GM12875 (cell line): ENCODE measurements around the gene CPZ.

ENCODE experiments used
- H3K4me3 ChIP-seq: one replicate; pipeline ENCODE4 v1.5.1; 2011; ENCODE audit warnings: low read depth, low read length, control low read depth
- TF ChIP-seq, protein P1 (sequence below): IDR thresholded peaks from 2 replicates; pipeline ENCODE4 v1.5.1; 2011; ENCODE audit warnings: low read depth, mild to moderate bottlenecking, control low read depth, inconsistent platforms, low read length, moderate library complexity, borderline replicate concordance; ENCODE audit not compliant: insufficient read depth

Gene CPZ

DNA sequence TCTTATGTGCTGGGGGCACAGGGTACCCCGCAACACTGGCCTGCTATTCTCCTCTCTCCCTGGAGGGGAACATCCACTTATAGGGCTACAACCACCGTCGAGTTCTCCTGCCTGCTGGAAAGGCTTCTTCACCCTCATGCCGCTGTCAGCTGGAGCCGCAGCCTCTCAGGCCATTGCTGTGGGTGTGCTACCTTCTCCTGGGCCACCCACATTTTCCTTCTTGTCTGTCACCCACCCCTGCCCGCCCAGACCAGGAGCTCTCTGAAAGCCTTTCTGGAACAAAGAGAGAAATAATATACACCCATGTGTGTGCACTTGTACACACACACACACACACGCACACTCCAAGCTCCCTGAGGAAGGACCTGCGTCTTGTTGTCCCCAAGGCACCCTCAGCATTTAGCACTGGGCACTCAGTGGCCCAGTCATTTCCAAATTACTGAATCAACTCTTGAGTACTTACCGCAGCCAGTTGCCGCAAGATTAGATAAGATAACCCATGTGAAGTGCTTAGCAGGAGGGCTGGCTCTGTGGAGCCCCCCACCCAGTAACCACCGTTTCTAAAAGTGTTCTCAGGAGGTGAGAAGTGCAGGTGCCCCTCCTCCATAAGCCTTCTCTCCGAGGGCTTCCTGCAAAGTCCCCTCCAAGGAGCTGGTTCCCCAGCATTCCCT is 50.2 kb downstream of the CPZ start:
- TF ChIP-seq, protein P1, sequence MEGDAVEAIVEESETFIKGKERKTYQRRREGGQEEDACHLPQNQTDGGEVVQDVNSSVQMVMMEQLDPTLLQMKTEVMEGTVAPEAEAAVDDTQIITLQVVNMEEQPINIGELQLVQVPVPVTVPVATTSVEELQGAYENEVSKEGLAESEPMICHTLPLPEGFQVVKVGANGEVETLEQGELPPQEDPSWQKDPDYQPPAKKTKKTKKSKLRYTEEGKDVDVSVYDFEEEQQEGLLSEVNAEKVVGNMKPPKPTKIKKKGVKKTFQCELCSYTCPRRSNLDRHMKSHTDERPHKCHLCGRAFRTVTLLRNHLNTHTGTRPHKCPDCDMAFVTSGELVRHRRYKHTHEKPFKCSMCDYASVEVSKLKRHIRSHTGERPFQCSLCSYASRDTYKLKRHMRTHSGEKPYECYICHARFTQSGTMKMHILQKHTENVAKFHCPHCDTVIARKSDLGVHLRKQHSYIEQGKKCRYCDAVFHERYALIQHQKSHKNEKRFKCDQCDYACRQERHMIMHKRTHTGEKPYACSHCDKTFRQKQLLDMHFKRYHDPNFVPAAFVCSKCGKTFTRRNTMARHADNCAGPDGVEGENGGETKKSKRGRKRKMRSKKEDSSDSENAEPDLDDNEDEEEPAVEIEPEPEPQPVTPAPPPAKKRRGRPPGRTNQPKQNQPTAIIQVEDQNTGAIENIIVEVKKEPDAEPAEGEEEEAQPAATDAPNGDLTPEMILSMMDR: no peak
- no peak overlapping the region for H3K4me3 ChIP-seq

DNA sequence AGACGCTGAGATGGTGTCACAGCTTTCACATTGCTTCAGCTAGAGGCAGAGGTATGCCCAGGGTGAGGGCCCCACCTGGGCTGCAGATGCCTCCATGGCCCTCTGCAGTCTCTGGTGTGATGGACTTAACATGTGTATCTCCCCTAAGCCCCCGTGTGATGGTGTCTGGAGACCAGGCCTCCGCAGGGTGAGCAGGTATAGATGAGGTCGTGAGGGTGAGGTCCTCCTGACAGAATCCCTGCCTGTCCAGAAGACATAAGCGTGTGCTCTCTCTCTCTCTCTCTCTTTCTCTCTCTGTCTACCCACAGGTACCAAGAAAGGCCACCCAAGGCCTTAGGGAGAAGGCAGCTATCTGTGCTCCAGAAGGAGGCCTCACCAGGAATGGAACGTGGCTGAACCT is 50.9 kb downstream of the CPZ start:
- H3K4me3 ChIP-seq: no peak overlapping the region
- TF ChIP-seq, protein P1: no peak

DNA sequence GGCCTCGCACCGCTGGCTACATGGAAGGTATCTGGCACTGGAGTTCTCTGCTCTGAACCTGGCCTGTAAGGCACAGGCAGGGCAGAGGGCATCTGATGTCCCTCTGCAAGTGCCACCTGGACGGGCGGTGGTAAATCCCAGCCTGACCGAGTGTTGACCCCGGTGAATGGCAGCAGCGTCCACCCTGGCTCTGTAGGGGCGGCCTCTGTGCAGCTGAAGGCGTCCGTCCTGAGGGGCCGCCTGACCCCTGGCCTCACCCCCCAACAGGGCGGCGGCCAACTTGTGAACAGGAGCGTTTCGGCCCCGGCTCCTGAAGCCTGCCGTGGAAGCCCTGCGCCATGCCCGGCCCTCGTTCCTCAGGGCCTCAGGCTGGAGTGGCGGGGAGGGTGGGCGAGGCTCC is 51.4 kb downstream of the CPZ start:
- H3K4me3 ChIP-seq: no peak overlapping the region
- TF ChIP-seq, protein P1: no peak

DNA sequence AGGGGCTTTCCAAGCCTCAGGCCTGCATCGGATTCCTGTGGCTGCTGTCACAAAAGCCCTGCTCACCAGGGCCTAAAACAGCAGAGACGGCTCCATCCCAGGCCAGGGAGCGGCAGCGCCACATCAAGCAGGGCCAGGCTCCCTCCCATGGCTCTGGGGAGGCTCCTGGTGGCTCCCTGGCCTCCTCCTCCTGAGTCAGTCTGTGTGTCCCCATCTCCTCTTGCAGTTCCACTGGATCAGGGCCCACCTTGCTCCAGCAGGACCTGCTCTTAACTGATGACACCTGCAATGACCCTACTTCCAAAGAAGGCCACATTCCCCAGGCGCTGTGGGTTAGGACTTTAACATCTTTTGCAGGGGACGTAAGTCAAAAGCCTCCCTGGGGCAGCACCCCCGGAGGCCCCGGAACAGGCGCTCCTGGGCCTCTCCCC is 51.9 kb downstream of the CPZ start:
- H3K4me3 ChIP-seq: no peak overlapping the region
- TF ChIP-seq, protein P1: no peak

DNA sequence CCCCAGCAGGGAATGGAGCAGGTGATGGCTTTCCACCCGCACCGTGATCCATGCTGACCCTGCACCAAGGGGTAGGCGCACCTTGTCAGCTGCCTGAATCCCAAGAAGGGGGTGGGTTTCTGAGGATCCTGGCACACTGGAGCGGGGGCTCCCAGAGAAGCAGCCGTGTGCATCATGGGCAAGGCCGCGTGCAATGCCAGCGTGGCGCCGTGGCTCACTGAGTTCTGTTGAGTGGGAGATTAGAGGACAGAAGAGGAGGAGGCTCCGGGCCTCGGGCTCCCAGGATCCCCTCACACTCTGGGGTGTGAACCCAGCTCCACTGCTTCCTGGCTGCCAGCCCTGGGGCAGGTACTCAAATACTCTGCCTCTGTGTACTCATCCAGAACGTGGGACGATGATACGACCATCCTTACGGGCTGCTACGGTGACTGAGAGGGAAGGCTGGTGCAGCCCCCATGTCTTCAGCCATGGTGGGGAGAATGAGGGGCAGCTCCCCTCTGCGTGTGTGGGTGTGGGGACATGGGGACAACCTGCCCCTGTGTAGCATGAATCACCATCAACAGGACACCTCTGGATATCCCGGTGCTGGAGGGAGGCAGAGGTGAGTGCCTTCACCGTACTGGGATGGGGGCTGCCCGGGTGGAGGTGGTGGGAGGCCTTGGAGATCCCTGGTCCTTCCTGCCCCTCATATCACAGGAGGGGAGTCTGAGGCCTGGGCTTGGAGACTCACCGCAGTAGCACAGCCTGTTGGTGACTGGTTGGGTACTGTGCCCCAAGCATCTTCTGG is 52.6 kb downstream of the CPZ start:
- H3K4me3 ChIP-seq: no peak overlapping the region
- TF ChIP-seq, protein P1: no peak

DNA sequence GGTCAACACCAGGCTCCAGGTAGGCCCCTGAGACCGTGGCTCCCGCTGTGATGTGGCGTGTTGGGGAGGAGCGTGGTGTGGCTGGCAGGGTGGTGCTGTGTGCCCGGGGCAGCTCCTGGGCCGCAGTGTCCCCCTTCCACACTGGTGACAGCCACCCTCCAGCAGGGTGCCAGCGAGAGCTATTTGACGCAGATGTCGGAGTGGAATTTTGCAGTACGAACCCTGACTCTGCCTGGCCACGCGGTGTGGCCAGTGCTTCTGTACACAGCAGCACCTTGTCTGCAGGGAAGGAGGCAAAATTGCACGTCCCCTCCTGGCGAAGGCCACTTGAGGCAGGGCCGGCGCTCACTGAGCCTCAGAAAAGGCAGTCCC is 53.2 kb downstream of the CPZ start:
- TF ChIP-seq, protein P1: no peak
- H3K4me3 ChIP-seq: no peak overlapping the region

DNA sequence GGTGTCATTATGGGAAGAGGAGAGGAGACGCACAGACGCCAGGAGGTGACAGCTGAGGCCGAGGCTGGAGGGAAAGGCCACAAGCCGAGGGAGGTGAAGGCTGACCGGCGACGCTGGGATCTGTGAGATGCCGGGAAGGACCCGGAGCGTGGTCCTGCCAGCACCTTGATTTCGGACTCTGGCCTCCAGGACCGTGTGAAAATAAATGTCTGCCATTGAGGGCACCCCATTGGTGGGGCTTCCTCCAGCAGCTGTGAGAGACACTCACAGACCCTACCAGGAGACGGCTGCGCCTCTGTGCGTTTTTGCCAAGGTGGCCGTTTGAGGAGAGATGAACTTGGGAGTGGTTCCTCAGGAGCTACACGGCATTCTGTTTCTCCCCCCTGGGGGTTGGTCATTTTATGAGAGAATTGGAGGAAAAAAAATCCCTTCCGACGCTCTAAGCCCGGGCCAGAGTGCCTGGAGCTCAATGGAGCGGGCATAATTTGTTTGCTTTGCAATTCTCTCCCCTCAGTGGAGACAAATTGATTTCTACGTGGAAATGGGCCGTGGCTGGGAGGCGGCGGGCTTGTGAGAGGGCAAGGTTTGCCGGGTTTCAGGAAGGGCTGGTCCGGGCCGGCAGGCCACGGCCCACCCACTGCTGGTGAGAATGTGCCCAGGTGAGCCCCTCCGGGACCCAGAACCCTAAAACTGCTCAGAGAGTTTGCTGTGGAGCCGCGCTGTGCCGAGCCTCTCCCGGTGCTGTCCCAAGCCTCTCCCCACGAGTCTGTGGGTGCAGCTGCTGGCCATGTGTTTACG is 53.9 kb downstream of the CPZ start:
- TF ChIP-seq, protein P1: no peak
- H3K4me3 ChIP-seq: no peak overlapping the region
